HEK293 (cell line): ENCODE measurements around the gene BORCS5.

ENCODE experiments used
- KLF1 ChIP-seq: fragments of 450-650 bp; formaldehyde crosslinking; IDR thresholded peaks from 2 replicates; pipeline ENCODE4 v1.5.1; 2016; ENCODE audit warnings: missing biosample characterization, missing genetic modification characterization
- ZNF639 ChIP-seq: fragments of 450-650 bp; formaldehyde crosslinking; IDR thresholded peaks from 2 replicates; pipeline ENCODE4 v1.5.1; 2016; ENCODE audit warnings: missing biosample characterization, missing genetic modification characterization

GRCh38 chr12:12501121-12501520, 144.2 kb downstream of the BORCS5 start:
- TF ChIP-seq KLF1 (tag by site-specific recombination): no peak
- TF ChIP-seq ZNF639 (tag by site-specific recombination): no peak
